ENCODE data around the gene WASF3.
A peak's percentile ranks its signal among the peaks of the same experiment; 100 is the strongest.

The WASF3 gene, protein sequence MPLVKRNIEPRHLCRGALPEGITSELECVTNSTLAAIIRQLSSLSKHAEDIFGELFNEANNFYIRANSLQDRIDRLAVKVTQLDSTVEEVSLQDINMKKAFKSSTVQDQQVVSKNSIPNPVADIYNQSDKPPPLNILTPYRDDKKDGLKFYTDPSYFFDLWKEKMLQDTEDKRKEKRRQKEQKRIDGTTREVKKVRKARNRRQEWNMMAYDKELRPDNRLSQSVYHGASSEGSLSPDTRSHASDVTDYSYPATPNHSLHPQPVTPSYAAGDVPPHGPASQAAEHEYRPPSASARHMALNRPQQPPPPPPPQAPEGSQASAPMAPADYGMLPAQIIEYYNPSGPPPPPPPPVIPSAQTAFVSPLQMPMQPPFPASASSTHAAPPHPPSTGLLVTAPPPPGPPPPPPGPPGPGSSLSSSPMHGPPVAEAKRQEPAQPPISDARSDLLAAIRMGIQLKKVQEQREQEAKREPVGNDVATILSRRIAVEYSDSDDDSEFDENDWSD

DNA sequence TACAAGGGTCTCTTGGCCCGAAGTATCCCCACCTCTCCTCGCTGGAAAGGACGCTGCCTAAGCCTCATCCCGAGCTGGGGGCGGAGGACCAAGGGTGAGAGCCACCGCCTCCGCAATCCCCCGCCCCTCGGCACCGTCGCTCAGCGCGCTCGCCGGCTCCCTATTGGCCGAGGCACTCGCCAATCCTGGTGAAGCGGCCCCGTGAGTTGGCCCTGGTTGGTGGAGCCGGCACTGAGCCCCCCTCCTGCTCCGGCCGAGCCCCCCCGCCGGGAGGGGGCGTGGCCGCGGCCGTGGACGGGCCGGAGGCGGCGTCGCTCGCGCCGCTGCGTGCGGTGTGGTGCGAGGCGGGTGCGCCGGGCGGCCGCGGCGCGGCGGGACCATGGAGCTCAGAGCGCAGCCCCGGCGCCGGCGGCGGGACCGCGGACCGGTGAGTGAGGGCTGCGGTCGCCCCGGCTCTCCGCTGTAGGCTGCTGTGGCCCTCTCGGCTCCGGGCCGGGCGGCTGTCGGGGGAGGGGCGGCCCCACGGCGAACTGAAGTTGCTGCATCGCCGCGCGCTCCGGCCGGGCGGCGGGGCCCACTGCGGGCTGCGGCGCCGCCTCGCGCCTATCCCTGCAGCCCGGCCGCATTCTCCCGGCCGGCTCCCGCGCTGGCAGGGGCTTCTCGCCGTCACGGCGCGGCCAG lies at the start of gene WASF3:
Gene WASF3, plus strand, starts transcription at position 291 of the 681 bp plus-strand sequence. CDS start 84,588 bp downstream, outside the sequence.
- DNase-seq = peak; percentile 15

GRCh38 chr13:26508885-26509284 lies 48.6 kb upstream of the WASF3 start:
- no peak for DNase-seq

GRCh38 chr13:26509491-26509890 lies 48.0 kb upstream of the WASF3 start:
- no peak for DNase-seq

- no peak for DNase-seq
Measured at GRCh38 chr13:26513931-26514330, 43.6 kb upstream of the WASF3 start.

DNA sequence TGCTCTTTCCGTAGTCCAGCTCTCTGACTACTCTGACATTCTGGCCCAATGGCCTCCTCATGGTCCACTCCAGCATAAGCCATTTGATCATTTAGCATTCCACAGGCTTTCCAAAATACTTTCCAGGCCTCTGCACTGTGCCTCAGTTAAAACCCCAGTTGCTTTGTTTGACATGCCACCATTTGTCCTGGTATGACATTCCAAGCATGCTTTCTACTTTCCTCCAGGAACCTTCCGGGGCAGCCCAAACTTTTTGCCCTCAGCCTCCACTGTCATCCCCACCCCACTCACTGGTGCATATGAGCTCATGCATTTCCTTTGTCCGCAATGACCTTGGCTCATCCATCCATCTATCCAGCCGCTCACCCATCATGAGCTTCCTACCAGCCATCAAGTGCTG lies 41.8 kb upstream of the WASF3 start:
- no peak for DNase-seq

DNA sequence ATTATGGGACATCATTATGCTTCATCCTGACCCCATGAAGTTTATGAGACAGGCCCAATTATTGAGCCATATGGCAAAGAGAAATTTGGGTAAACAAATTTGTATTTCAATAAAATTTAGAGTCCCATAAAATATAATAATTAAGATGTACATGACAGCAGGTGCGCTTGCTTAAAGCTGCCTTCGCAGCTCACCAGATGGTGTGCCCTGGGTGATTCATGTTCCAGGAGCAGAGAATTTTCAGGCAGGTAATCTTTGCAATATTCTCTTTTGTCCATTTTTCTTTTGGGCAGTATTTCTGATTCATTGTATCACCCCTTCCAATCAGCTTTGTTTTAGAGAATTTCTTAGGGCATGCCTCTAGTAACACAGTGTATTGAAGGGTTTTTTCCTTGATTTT lies 39.5 kb upstream of the WASF3 start:
- no peak for DNase-seq

- DNase-seq = no peak
Measured at GRCh38 chr13:26518451-26518959, 39.0 kb upstream of the WASF3 start.

- DNase-seq = no peak
Measured at GRCh38 chr13:26522571-26522970, 34.9 kb upstream of the WASF3 start.

DNA sequence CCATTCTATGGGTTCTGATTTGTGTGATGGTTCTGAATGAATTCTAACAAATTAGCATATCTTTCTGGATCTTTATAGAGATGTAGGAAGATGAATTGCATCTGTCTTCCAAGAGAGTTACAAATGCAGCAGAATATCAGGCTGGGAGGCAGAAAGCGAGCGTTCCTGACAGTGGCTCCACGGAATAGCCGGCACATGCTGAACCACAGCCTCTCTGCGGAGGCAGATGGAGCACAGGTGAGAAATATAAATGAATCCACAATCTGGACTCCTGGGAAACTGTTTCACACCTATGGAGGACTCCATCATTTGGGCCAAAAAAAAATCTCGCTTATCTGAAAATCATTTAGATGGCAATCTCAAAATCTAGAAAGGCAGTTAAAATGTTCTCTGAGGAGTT lies 34.5 kb upstream of the WASF3 start:
- no peak for DNase-seq

- DNase-seq = no peak
Measured at GRCh38 chr13:26525528-26525927, 32.0 kb upstream of the WASF3 start.

- DNase-seq = no peak
Measured at GRCh38 chr13:26526702-26527216, 30.7 kb upstream of the WASF3 start.

GRCh38 chr13:26528527-26528926 lies 29.0 kb upstream of the WASF3 start:
- no peak for DNase-seq

DNA sequence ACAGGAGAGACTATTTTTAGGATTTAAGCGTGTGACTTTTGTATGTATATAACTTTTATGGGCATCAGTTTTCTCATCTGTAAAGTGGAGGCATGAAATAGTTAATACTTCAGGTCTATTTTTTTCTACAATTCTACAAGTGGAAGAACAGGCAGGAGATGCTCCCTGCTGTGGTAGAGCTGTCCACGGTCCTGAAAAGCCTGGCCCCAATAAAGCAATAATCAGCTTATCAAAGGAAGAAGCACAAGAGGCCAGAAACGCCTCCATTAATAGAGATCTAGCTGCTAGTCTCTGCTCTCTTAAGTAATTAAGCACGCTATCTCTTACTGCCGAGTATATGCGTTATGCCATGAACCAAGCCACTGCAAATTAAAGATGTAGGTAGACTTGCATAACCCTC lies 28.0 kb upstream of the WASF3 start:
- no peak for DNase-seq

DNA sequence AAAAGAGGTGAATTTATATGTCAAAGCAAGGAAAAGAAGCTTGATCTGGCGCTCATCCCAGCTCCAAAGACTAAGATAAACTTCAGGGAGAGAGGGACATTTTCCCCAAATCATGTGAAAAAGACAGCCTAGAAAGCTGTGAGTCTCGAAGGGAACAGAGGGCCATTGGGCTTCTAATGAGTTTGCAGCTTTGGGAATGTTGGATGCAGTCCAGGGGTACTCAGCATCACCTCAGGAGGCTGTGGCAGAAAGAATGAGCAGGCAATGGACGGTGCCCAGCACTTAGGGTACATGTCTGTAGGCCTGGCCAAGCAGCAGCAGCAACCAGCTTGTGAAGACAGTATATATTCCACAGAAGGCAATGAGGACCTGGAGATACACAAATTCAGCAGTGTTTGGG lies 25.7 kb upstream of the WASF3 start:
- no peak for DNase-seq

DNA sequence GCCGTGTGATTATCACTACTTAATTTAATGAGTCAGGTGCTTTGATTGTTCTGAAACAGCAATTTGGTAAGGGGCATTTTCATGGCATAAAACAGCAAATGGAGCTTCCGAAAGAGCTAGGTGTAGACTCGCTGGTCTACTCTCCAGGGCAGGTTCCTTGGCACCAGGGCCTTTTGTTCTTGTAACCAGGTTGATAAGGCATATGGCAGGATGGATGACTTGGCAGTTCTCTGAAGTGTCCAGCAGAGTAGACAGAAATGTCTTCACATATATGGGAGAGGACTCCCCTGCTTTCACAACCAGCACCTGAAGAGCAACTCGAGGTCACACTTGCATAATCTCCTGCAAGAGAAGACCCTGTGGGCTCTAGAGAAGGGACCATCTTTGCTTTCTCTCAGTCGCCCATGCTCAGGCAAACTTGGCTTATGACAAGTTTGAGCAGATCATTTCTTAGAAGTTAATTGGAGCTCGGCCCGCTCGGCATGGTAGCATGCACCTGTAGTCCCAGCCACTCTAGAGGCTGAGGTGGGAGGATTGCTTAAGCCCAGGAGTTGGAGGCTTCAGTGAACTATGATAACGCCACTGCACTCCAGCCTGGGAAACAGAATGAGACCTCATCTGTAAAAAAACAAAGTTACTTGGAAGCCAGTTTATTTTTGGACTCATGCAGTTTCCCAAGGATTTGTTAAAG lies 23.3 kb upstream of the WASF3 start:
- DNase-seq = no peak

- no peak for DNase-seq
Measured at GRCh38 chr13:26538363-26539317, 18.8 kb upstream of the WASF3 start.

- DNase-seq = no peak
Measured at GRCh38 chr13:26539738-26540292, 17.7 kb upstream of the WASF3 start.

DNA sequence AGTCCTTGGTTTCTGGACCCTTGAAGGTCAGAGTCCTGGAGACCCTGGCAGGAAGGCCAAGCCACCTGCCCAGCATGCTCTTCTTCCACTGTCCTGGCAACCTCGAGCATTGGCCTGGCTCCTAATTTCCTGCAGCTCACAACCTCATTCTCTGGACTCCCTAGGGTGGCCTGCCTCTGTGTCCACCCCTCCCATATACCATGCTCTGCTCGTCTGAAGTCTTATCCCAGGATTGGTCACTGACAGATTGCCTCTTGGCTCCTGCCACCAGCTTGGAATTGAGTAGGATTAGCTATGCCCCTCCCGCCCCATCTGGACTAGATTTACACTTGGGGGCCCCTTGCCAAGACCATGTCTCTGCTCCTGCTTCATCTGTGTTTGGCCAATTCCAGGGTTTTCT lies 17.1 kb upstream of the WASF3 start:
- DNase-seq = no peak

GRCh38 chr13:26541041-26541440 lies 16.4 kb upstream of the WASF3 start:
- DNase-seq = no peak

- DNase-seq = no peak
Measured at GRCh38 chr13:26541678-26542568, 15.6 kb upstream of the WASF3 start.

DNA sequence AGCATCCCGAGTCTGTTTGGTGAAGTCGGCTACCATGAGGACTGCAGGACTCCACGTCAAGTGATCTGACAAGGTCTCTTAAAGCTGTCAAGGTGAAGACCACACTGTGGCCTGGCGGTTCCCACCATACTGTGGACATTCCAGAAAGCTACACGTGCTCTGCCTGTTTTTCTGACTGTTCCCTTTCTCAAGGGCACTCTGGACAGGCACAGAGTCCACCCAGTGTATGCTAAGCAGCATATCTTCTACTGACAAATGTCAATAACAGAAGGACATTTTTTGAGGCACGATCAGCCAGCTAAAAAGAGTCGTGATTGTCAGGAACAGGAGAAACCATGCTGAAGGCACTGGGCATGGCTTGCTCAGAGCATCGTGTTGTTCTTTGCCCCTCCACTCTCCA lies 12.8 kb upstream of the WASF3 start:
- DNase-seq = no peak
